GM21576 (cell line): Measurements from ENCODE around the gene LPP.

Experiments used
- ATAC-seq: cut with Tn5 transposase; IDR thresholded peaks from one replicate; pipeline ENCODE4 v1.9.1; 2021; ENCODE audit warnings: mild to moderate bottlenecking, moderate library complexity; ENCODE audit not compliant: unreplicated experiment

Gene LPP

GRCh38 chr3:188802645-188803044 is 648.7 kb downstream of the LPP start:
- ATAC-seq, result no peak

- ATAC-seq, result no peak
Measured at GRCh38 chr3:188807006-188807405, 653.0 kb downstream of the LPP start.

- no peak for ATAC-seq
Measured at GRCh38 chr3:188812198-188812597, 658.2 kb downstream of the LPP start.

GRCh38 chr3:188814581-188814980 is 660.6 kb downstream of the LPP start:
- ATAC-seq, result no peak

- ATAC-seq, result no peak
Measured at GRCh38 chr3:188817103-188817934, 663.4 kb downstream of the LPP start.

GRCh38 chr3:188817935-188818269 is 663.9 kb downstream of the LPP start:
- ATAC-seq, result no peak

GRCh38 chr3:188818282-188818681 is 664.3 kb downstream of the LPP start:
- no peak for ATAC-seq

- ATAC-seq, result no peak
Measured at GRCh38 chr3:188819939-188820338, 666.0 kb downstream of the LPP start.

GRCh38 chr3:188822004-188822403 is 668.0 kb downstream of the LPP start:
- no peak for ATAC-seq

- ATAC-seq, result no peak
Measured at GRCh38 chr3:188822411-188822810, 668.5 kb downstream of the LPP start.

GRCh38 chr3:188824566-188824965 is 670.6 kb downstream of the LPP start:
- ATAC-seq, result no peak

- no peak for ATAC-seq
Measured at GRCh38 chr3:188825901-188826300, 671.9 kb downstream of the LPP start.

- ATAC-seq, result no peak
Measured at GRCh38 chr3:188826574-188826973, 672.6 kb downstream of the LPP start.

- no peak for ATAC-seq
Measured at GRCh38 chr3:188827103-188827502, 673.1 kb downstream of the LPP start.

GRCh38 chr3:188827576-188827975 is 673.6 kb downstream of the LPP start:
- ATAC-seq, result no peak

GRCh38 chr3:188829130-188829529 is 675.2 kb downstream of the LPP start:
- ATAC-seq, result no peak

GRCh38 chr3:188829576-188829975 is 675.6 kb downstream of the LPP start:
- ATAC-seq, result no peak

- no peak for ATAC-seq
Measured at GRCh38 chr3:188830893-188831292, 676.9 kb downstream of the LPP start.

GRCh38 chr3:188832146-188832545 is 678.2 kb downstream of the LPP start:
- ATAC-seq, result no peak

- no peak for ATAC-seq
Measured at GRCh38 chr3:188832961-188833721, 679.2 kb downstream of the LPP start.

GRCh38 chr3:188834349-188834748 is 680.4 kb downstream of the LPP start:
- no peak for ATAC-seq

- no peak for ATAC-seq
Measured at GRCh38 chr3:188839187-188839695, 685.3 kb downstream of the LPP start.
